MCF 10A (cell line): Measurements from ENCODE around the gene ITIH4. TPM values are rescaled to one million over a fixed set of nuclear protein-coding genes. Genes with fewer than 3 reads are reported as not detected.

Experiments used
- BruUV-seq: library from RNA; stranded (reverse); fragments of 400-500 nt; replicated peaks from 2 replicates; lab custom pipeline; 2021; lab: Mats Ljungman, UMichigan
- CTCF ChIA-PET: fragments of 300-600 bp; sonication (Branson Sonifier 250); formaldehyde crosslinking; extraction: SDS; loops from one replicate; lab custom pipeline; 2021; ENCODE audit warnings: antibody characterized with exemption, inconsistent platforms; lab: Yijun Ruan, JAX
- POLR2A ChIA-PET: fragments of 300-600, 350-650 bp; sonication (Branson Sonifier 250); formaldehyde crosslinking; extraction: SDS; loops from one replicate; lab custom pipeline; 2020; ENCODE audit warnings: antibody characterized with exemption, inconsistent platforms; lab: Yijun Ruan, JAX
- DNase-seq: peaks from one replicate; pipeline ENCODE4 v3.0.0-alpha.2; 2018; ENCODE audit not compliant: unreplicated experiment
- H3K27ac Mint-ChIP-seq: one replicate; pipeline ENCODE4 v1.8.0; 2022; ENCODE audit warnings: mild to moderate bottlenecking, low read depth, mixed read lengths; ENCODE audit not compliant: unreplicated experiment
- H3K27me3 Mint-ChIP-seq: one replicate; pipeline ENCODE4 v1.8.0; 2022; ENCODE audit warnings: mixed read lengths; ENCODE audit not compliant: insufficient read depth, unreplicated experiment
- H3K36me3 Mint-ChIP-seq: one replicate; pipeline ENCODE4 v1.8.0; 2022; ENCODE audit warnings: mild to moderate bottlenecking, moderate library complexity, mixed read lengths; ENCODE audit not compliant: insufficient read depth, unreplicated experiment
- H3K4me1 Mint-ChIP-seq: one replicate; pipeline ENCODE4 v1.8.0; 2022; ENCODE audit warnings: mixed read lengths; ENCODE audit not compliant: insufficient read depth, unreplicated experiment
- H3K4me3 Mint-ChIP-seq: one replicate; pipeline ENCODE4 v1.8.0; 2022; ENCODE audit warnings: mild to moderate bottlenecking, moderate library complexity, mixed read lengths; ENCODE audit not compliant: unreplicated experiment
- H3K9me3 Mint-ChIP-seq: one replicate; pipeline ENCODE4 v1.8.0; 2022; ENCODE audit warnings: mixed read lengths; ENCODE audit not compliant: unreplicated experiment
- intact Hi-C: fragments of 100-400 bp; cut with micrococcal nuclease; formaldehyde crosslinking; loops from 2 replicates; pipeline ENCODE4 v1.14.1; 2022
- total RNA-seq: library from RNA; stranded (reverse); gene quantifications from 2 replicates; pipeline ENCODE4 v1.2.3, GENCODE V29; 2022
- TF ChIP-seq, protein P1 (sequence below): fragments of 200-600 bp; IDR thresholded peaks from one replicate; pipeline ENCODE4 v1.8.0; 2022; ENCODE audit warnings: antibody characterized with exemption, mild to moderate bottlenecking; ENCODE audit not compliant: unreplicated experiment

Gene ITIH4
- total RNA-seq, 1 experiment from 2014 or later: 0.58 TPM

DNA sequence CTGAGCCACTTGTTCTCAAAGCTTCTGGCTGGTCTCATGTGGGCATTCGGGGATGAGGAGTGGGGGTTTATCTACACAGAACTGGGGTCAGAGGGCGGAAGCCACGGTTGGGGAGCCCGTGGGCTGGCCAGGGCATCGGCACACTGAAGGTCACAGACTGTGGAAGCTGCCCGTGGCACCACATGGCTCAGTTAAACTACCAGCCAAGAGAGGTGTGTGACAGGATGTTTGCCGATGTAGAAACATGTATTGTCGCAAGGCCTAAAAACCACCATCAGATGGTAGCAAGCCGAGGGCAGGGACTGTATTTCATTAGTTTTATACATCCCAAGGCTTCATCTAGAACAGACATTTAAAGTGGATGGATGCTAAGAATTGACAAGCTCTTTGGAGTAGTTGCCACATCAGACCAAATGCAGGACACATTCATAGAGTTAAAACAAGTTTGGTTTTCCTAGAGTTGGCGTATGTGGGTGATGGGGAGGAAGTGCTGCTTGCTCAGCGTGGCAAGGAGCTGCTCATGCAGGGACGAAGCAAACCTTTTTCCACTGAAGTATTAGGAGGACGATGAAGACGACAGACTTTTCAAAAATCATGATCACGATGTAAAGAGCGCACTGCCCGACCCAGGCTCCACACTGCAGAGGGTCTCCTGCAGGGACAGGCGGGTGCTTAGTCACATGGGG, 14.0 kb upstream of the ITIH4 start:
- intact Hi-C loops: no loop called here
- no TSS peak for BruUV-seq

DNA sequence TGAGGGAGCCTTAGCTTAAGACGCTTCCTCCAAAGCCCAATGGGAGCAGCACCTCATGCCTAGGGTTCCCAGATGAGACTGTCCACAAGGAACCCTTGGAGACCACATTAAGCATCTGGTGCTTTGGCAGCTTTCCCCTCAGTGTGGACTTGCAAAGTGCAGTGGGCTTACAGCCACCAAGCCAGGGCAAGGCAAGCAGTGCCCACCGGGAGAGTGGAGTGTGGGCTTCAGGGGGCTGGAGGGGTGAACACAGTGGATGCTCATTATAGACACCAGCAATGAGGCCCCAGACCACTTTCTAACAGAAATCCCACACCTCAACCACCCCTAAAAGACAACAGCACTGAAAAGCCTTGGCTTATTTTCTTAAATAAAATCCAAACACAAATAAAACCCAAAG, 13.4 kb upstream of the ITIH4 start:
- H3K27ac Mint-ChIP-seq: no peak overlapping the region
- DNase-seq: no peak
- ChIA-PET POLR2A (no interaction called here), CTCF (interaction anchor here (0.9 to 1.3 kb wide), 2 partner anchors 9 to 351 kb away, joined by 3 read pairs; no protein-coding TSS in a partner anchor)
- no peak overlapping the region for H3K4me3 Mint-ChIP-seq
- no peaks in the 10 kb centered on the region for H3K9me3 Mint-ChIP-seq
- TF ChIP-seq, protein P1, sequence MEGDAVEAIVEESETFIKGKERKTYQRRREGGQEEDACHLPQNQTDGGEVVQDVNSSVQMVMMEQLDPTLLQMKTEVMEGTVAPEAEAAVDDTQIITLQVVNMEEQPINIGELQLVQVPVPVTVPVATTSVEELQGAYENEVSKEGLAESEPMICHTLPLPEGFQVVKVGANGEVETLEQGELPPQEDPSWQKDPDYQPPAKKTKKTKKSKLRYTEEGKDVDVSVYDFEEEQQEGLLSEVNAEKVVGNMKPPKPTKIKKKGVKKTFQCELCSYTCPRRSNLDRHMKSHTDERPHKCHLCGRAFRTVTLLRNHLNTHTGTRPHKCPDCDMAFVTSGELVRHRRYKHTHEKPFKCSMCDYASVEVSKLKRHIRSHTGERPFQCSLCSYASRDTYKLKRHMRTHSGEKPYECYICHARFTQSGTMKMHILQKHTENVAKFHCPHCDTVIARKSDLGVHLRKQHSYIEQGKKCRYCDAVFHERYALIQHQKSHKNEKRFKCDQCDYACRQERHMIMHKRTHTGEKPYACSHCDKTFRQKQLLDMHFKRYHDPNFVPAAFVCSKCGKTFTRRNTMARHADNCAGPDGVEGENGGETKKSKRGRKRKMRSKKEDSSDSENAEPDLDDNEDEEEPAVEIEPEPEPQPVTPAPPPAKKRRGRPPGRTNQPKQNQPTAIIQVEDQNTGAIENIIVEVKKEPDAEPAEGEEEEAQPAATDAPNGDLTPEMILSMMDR: no peak
- intact Hi-C loops: no loop called here
- H3K27me3 Mint-ChIP-seq: no peaks in the 10 kb centered on the region
- no peaks in the 10 kb centered on the region for H3K4me1 Mint-ChIP-seq
- BruUV-seq: no TSS peak
- no peaks in the 10 kb centered on the region for H3K36me3 Mint-ChIP-seq

More for the DNA sequence above, 14.0 kb upstream of the ITIH4 start:
- TF ChIP-seq, protein P1: no peak
- H3K9me3 Mint-ChIP-seq: no peaks in the 10 kb centered on the region
- H3K4me1 Mint-ChIP-seq: no peaks in the 10 kb centered on the region
- POLR2A ChIA-PET: no interaction called here
- no peaks in the 10 kb centered on the region for H3K36me3 Mint-ChIP-seq
- H3K4me3 Mint-ChIP-seq: no peak overlapping the region
- H3K27me3 Mint-ChIP-seq: no peaks in the 10 kb centered on the region
- DNase-seq: no peak
- no peak overlapping the region for H3K27ac Mint-ChIP-seq
- CTCF ChIA-PET: interaction anchor here (1.3 kb wide), 1 partner anchor 9 kb away, joined by 3 read pairs; no protein-coding TSS in a partner anchor

DNA sequence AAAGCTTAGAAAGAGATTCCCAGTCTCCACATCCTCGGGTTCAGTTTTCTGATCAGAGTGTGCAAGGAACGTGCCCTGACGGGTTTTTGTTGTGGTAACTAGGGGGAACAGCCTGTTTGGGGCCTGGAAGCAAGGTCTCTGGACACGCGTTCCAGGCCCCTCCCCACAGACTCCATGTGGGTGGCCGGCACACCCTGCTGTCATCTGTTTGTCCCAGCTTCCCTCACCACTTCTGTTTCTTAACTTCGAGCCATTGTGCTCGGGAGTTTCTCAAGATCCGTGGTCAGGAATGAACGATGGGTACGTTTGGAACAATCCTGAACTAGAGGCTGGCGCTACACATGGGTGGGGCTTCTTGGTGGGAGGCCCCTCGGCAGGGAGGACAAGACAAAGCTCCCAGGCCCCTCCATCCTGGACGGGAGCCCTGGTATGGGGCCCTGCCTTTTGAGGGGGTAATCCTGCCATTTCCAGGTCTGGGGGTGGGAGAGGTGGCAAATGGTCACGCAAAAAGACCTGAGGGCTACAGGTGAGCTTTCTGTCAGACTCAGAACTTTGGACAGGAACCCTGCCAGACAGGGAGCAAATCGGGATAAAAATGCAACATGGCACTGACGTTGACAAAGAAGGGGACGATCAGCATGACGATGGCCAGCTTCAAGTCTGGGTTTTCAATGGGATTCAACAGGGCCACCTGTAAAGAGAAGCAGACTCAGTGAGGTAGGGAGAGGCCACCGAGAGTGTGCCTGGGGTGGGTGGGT, 12.8 kb upstream of the ITIH4 start:
- no TSS peak for BruUV-seq
- no peak for DNase-seq
- intact Hi-C loops: no loop called here
- H3K27me3 Mint-ChIP-seq: no peaks in the 10 kb centered on the region
- H3K9me3 Mint-ChIP-seq: no peaks in the 10 kb centered on the region
- H3K4me3 Mint-ChIP-seq: no peak overlapping the region
- H3K27ac Mint-ChIP-seq: no peak overlapping the region
- CTCF ChIA-PET: interaction anchor here (0.5 to 1.5 kb wide), 5 partner anchors 8 to 352 kb away, joined by 3 to 7 read pairs (median 3); no protein-coding TSS in a partner anchor
- POLR2A ChIA-PET: no interaction called here
- H3K36me3 Mint-ChIP-seq: no peaks in the 10 kb centered on the region
- H3K4me1 Mint-ChIP-seq: no peaks in the 10 kb centered on the region
- TF ChIP-seq, protein P1: no peak

DNA sequence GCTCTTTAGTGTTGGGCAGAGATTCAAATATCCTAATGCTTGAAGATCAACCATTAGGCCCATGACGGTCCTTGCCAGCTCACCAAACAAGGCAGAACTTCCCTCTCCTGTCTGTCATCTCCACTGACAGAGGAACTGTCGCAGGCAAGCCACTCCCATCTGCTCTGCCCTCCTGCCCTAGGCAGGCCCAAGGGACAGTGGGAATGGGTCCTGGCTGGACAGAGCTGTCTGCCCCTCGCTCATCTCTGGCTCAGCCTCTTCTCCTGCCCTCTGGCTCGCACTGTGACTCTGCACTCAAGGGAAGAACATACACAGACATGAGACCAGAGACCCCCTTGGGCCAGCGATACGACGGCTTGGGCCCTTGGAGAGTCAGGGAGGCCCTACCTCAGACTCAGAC, 12.0 kb upstream of the ITIH4 start:
- Mint-ChIP-seq H3K4me3 (no peak overlapping the region), H3K9me3 (no peaks in the 10 kb centered on the region), H3K27me3 (no peaks in the 10 kb centered on the region), H3K4me1 (no peaks in the 10 kb centered on the region), H3K36me3 (no peaks in the 10 kb centered on the region), H3K27ac (no peak overlapping the region)
- ChIA-PET POLR2A (no interaction called here), CTCF (interaction anchor here (0.8 to 1.5 kb wide), 3 partner anchors 8 to 43 kb away, joined by 3 to 7 read pairs (median 5); no protein-coding TSS in a partner anchor)
- DNase-seq: no peak
- TF ChIP-seq, protein P1: no peak
- intact Hi-C loops: no loop called here
- no TSS peak for BruUV-seq
